HL-60/S4 treated with phorbol 12-myristate 13-acetate at 8.2 ng/mL for 4 days and 3 days (cell line): ENCODE results near the gene CLDN10.
"Not testable (repeated sequence)": the region's sequence is repeated elsewhere in the genome, so short reads cannot be mapped to it uniquely, and the experiment has no call there.

ENCODE experiments used
- in situ Hi-C: fragments of 300-500 bp; cut with MboI; formaldehyde crosslinking; loops from 2 replicates; pipeline ENCODE4 v1.15.0; 2022; ENCODE audit warnings: low sequenced_read_pairs

The CLDN10 gene

DNA sequence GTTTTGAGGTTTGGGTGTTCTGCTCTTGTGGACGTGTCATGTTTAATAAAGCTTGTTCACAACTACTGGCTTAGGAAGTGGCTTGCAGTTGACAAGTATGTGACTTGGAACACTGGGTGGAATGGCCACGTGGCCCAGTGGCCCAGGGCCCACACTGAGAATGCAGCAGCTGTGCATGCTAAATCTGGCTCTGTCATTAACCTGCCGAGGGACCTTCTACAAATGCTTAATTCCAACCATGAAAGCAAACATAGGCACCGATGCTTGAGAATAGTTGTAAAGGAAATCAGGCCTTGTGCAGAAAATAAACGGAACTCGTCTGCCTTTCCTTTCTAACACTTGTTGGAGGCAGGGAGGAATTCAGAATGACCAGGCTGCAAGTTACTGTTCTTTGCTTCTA lies 11.6 kb upstream of the CLDN10 start:
- in situ Hi-C loops: no loop called here

DNA sequence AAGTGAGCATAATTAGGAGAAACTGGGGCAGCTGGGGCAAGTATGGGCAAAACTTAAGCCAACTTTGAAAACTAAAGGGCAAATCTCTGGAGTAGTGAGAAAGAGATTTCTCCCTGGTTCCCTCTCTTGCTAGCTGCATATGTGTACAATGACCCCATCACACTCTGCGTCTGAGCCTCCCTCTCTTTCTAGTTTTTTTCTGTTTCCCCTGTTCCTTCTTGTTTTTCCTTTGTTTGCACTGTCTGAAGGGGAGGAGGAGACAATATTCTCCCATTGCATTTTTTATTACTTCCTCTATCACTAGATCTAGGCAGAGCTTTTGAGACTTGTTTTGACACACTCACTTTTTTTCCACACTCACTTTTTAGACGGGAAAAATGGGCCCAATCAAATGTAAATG lies 11.2 kb upstream of the CLDN10 start:
- in situ Hi-C loops: no loop called here

DNA sequence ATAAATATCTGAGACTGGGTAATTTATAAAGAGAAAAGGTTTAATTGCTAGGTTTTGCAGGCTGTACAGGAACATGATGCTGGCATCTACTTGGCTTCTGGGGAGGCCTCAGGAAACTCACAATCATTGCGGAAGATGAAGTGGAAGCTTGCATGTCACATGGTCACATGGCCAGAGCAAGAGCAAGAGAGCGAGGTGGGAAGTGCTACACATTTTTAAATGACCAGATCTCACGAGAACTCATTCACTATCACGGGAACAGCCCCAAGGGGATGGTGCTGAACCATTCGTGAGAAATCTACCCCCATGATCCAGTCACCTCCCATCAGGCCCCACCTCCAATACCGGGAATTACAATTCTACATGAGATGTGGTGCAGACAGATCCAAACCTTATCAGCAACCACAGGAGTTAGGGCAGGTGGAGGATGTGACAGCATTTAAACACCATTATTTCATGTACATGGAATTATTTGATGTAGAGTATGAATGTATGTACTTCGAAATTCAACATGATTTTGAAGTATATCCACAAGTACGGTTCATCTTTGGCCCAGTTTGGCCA lies 10.5 kb upstream of the CLDN10 start:
- in situ Hi-C loops: no loop called here

DNA sequence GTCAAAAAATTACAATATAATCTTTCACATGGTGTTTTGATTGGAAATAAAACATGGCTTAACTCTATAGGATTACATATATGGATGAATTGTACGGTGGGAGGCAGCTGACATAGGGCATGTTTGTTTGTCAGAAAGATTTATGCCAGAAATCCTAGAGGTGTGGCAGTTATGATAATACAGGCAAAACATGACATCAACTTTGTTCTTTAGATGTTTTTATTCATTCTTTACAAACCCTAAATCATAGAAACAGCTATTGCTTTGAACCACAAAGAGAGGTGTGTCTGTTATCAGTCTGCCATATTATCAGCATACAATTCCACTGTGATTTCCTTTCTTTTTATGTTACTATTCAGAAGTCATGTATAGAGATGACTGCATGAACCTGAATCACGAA lies 8.2 kb upstream of the CLDN10 start:
- in situ Hi-C loops: no loop called here

DNA sequence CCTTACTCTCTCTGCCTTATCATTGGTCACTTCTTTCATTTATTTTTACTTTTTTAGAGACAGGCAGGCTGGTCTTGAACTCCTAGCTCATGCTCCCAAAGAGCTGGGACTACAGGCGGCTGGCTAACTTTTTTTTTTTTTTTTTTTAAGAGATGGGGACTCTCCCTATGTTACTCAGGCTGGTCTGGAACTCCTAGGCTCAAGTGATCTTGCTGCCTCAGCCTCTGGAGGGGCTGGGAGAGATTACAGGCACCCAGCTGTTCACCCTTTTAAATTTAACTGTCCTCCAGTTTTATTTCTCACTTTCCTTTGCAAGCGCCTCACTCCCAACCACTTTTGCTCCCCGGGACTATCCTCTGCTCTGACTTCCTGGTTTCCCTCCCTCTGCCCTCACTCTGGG lies 5.6 kb upstream of the CLDN10 start:
- in situ Hi-C loops: no loop called here

DNA sequence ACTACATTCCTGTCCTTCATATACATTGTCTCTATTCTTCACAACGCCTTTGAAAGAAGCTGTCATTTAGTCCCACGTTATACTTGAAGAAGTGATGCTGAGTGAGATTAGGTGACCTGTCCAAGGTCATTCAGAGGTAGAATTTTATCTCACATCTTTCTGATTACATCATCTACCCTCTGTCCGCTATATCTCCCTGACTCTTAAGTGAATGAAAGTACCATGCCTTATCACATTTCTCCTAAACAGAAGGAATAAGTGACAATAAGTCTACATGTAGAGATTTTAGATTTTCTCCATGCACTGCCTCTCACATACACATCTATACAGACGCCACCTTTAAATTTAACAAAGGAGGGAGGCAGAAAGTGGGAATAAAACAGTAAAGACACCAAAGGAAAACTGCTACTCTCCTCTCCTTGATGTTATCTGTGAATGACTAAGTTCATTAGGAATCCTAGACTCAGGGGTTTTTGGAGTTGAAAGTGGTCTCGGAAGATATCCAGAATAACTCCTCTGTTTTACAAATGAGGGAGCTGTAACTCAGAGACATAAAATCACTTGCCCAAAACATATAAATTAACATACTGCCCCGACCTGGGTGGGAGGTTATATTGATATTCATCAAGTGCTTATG lies 4.9 kb upstream of the CLDN10 start:
- in situ Hi-C loops: no loop called here

DNA sequence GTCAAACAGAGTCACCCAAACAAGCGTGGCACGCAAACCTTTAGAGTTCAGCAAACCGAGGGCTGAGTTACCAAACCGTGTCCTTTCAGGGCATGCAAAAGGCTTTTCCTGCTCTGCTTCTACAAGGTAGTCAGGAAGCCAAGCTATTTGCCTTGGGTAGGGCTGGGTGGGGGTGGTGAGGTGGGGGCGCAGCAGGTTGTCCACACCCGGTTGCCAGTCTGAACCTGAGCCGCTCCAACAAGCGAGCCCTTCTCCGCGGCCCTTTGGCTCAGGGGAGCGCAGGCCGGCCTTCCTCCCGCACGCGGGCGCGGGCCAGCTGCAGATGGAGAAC lies 347 bp upstream of the CLDN10 start:
- in situ Hi-C loops: no loop called here

DNA sequence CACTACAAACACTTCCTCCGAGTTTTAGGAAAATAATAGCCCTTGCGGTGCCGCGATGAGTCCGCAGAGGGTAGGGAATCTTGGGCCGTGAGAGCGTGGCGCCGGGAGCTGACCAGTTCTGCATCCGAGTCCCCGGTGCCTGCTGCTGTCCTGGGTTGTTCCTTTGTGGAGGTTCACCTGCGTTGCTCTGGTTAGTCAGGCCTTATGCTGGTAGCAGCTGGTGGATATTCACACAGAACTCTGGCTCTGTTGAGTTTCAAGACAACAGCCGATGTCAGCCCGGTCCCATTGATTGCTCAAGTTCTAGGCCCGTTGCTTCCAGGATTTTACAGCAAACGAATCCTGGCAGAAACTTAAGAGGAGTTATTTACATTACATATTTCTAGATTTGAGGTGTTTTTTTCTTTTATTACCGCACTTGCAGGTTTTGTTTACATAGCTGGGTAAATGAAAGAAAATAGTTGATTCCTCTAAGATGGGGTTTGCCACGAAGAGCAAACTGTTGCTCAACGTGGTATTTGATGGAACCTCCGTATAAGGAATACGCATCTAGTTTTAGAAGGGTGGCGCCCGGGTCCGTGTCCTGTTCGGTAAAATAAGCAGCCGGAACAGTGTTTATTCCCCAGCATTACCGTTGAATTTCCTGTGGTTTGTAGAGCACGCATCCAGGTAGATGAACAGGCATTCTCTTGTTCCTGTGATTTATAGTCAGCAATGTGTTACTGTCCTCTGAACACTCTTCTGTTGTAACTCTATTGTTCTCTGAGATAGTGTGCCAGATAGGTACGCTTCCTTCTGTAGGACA lies 1.3 kb downstream of the CLDN10 start:
- in situ Hi-C loops: no loop called here

DNA sequence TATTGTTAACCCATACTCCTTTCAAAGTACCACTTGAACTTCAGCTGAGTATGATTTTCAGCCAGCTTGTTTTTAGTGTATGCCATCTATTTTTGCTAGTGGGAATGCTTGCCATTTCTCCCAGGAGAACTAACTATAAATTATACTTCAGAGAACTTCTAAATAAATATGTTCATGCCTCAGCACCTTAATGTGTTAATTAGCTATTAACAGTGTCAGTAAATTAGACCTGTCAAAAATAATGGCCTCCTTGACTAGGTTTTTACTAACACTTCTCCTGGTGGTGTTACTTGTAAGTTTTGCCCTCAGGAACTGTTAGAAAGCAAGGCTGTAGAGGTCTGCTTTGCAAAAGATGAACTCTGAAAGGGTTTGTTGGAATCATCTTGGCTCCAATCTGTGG lies 4.5 kb downstream of the CLDN10 start:
- in situ Hi-C loops: no loop called here

DNA sequence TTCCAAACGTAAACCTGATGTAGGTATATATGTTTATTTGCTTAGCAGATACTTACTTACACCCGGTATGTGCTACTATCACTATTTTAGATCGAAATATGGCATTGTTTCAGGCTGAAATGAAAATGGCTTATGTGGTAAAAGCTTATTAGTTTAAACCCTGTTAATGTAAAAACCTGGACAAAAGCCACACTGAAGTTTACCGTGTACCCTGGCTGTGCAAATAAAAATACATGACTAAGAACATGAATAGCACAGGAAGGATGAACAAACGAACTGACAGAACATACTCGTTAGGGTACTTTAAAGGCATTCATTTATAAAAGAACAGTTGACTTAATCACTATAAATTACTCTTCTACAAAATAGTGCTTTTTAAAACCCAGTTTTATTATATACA lies 6.6 kb downstream of the CLDN10 start:
- in situ Hi-C loops: no loop called here

DNA sequence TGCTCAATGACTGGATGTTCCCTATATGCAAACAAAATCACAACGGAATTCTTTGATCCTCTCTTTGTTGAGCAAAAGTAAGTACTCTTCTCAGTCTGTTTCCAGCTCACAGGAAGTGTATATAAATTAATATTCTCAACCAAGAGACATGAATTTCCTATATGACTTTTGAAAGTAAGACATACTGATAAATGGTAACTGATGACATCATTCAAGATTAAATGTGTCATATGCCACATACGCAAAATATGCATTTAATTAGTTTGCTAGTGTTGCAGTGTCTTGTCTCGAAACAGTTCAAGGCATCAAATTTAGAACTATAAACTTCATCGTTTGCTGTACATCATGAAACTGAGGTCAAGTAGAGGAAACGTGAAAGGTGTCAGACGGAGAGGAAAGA lies 7.9 kb downstream of the CLDN10 start:
- in situ Hi-C loops: no loop called here

DNA sequence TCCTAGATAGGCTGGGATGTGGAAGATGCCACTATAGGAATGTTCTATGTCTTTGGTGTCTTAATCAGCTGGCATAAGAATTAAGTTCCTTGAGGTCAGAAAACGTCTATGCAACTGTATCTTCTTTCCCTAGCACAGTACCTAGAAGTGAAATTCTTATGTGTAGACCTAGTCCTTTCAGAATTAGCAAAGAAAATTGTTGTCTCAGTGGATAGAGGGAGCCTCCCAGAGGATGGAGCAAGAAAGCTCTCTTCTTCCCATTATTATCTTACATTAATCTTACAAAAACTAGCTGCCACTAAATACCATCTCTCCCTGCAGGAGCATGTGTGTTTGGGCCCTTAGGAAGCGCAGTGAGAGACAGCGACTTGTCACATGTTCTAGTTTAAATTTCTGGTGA lies 11.6 kb downstream of the CLDN10 start:
- in situ Hi-C loops: no loop called here

DNA sequence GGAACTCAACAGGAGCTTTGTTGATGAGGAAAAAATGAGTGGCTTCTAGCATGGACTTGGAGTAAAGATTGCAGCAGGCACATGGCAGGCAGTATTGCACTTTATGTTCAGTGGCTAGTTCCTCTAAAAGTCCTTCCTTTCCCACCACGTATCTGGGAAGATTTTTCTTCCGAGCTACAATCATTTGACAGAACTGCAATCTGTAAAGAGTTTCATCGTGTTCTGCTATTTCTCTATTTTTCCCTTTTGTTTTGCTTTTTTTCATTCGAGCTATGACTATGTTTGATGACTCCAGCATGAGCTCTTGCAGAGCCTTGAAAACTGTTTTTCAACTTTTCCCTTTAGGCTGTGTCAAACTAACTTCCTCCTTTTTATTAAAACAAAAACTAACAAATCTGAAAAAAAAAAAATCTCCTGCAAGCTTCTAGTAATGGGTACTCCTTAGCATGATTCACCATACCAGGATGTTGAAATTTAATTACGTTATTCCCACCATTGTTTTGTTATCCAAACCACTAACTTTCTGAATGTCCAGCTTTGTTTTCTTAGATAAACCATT lies 12.3 kb downstream of the CLDN10 start:
- in situ Hi-C loops: no loop called here

DNA sequence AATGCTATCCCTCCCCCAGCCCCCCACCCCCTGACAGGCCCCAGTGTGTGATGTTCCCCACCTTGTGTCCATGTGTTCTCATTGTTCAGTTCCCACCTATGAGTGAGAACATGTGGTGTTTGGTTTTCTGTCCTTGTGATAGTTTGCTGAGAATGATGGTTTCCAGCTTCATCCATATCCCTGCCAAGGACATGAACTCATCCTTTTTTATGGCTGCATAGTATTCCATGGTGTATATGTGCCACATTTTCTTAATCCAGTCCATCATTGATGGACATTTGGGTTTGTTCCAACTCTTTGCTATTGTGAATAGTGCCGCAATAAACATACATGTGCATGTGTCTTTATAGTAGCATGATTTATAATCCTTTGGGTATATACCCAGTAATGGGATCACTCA lies 13.2 kb downstream of the CLDN10 start:
- in situ Hi-C loops: not testable (repeated sequence)

DNA sequence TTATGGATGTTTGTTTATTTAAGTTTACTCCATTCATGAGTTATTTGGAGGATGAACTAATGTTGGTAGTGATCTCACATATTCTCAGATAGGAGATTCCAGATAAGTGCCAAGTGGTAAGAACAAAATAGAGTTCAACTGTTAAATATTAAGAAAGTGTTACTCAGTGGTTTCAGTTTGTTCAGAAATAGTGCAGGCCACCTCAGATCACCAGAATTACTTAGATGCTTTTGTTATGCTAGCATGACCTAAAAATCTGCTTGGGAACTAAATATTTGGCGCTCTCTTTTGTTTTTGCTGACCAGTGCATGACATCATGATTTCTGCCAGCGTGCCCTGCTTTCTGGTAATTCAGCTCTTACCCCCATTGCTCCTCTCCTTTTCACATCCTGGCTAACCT lies 15.6 kb downstream of the CLDN10 start:
- in situ Hi-C loops: no loop called here

DNA sequence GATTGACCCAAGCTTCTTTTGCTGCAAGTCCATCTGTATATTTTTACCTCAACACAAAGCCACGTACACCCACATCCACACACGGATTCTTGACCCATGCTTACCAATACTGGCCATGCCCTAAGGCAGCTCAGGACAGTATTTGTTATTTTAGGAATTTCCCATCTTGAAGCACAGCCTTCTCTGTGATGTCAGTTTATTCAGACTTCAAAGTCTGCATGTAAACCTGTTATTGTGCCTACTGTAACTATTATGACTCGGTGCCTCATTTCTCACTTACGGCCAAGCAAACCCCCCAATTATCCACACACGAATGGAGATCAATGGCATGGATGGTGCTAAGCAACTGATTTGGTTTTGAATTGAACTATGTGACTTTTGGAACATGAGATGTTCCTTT lies 17.5 kb downstream of the CLDN10 start:
- in situ Hi-C loops: no loop called here

DNA sequence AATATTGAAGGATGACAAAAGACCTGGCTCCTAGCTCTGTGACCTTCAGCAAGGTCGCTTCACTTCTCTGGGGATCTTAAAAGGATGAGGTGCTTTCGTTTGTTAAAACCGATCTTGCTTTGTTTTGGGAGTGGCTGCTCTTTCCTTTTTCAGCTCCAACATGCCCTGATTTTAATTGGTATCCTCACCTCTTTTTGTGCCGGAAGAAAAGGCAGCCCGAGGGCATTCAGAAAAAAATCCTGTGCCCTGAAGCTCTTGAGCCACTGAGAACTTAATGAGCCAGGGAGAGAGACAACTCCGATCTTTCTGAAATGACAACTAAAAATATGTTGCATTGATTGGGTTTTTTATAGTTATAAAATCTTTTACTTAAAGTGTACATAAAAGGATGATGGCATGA lies 19.4 kb downstream of the CLDN10 start:
- in situ Hi-C loops: no loop called here

DNA sequence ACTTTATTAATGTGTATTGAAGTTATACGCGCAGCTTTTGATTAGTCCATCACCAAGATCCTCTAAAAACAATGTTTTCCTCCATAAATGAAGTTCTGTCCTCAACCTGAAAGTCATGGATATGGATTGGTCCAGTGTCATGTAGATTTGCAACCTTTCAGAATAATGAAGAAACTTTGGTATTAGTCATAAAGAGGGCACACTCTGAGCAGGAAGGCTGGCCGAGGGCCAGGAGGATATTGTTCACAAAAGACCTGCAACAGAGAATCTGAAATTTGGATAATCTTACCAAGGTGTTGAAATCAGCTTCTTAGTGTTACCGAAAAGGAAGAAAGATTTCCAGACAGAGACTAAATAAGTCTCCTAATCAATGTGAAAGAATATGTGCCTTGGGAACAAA lies 20.7 kb downstream of the CLDN10 start:
- in situ Hi-C loops: no loop called here

DNA sequence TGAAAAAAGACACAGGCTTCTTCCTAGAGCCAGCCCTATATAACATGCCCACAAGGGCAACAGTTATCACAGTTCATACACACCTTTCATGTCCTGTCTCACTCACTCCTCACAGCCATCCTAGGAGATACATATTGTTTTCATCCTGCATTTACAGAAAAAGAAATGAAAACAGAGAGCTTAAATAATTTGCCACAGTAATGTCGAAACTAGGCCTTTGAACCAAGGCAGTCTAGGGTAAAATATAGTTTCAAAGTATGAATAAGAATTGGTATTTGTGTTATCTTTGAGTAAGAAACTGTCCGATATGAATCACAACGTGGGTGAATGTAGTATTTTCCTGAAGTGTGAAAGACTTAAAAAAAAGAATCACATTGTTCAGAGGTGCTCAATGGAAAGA lies 26.8 kb downstream of the CLDN10 start:
- in situ Hi-C loops: no loop called here

DNA sequence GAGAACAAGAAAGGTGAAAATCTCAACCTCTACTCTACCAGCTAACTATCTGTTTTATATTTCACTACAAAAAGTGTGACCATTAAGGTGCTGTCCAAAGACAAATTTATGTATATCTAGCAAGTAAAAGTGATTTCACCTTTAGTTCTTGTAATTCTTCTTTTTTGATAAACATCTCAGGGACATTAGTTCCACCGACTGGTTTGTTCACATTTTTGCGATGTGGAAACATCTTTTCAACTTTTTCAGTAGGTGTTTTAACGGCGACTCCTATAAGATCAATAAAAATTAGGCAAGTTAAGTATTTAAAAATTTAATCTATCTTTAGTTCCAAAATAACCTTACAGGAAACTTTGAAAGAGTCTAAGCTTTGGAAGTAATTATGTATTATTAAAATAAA lies 33.3 kb downstream of the CLDN10 start:
- in situ Hi-C loops: no loop called here

DNA sequence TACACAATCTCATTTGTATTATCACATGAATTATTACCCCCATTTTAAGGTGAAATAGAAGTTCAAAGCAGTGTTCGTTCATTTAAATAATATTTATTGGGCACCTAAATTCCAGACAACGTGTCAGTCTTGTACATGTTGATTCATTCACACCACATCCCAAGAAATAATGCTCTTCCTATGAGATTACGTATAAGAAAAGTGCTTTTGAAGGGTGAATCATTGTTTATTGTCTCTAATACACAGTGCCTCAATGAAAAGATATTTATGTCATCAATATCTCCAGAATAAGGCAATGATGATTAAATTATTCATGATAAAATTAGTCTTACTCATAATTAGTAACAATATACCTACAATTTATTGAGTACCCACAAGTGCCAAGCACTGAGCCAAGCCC lies 35.6 kb downstream of the CLDN10 start:
- in situ Hi-C loops: no loop called here

DNA sequence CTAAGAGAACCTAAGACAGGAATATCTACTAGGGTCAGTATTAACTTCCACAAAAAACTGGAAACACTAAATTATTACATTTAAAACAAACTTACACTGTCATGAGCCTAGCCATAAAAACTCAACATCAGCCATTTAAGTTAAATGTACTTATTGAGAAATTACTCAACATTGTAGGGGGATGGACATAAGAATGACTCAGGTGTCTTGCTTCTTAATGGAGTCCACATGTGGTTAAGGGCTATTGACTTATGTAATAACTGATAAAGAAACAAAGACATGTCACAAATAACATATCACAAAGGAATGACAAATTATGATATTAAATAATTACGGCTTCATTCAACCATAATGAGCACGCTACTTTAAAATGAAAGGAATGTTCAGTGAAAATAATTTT lies 36.2 kb downstream of the CLDN10 start:
- in situ Hi-C loops: no loop called here
